ENCODE results near the gene TMEM53.

The TMEM53 gene

GRCh38 chr1:44646261-44647110 is 27.8 kb downstream of the TMEM53 start:
- no peak for DNase-seq

GRCh38 chr1:44645476-44646244 is 28.6 kb downstream of the TMEM53 start:
- DNase-seq: no peak

GRCh38 chr1:44644806-44645205 is 29.5 kb downstream of the TMEM53 start:
- DNase-seq: no peak

- no peak for DNase-seq
Observed at GRCh38 chr1:44643721-44644334, 30.5 kb downstream of the TMEM53 start.

- DNase-seq: no peak
Observed at GRCh38 chr1:44642925-44643324, 31.4 kb downstream of the TMEM53 start.

- DNase-seq: no peak
Observed at GRCh38 chr1:44642255-44642654, 32.0 kb downstream of the TMEM53 start.

GRCh38 chr1:44641126-44642102 is 32.9 kb downstream of the TMEM53 start:
- no peak for DNase-seq

- DNase-seq: no peak
Observed at GRCh38 chr1:44640200-44640853, 34.0 kb downstream of the TMEM53 start.

GRCh38 chr1:44637702-44638411 is 36.4 kb downstream of the TMEM53 start:
- DNase-seq: no peak

- DNase-seq: no peak
Observed at GRCh38 chr1:44636688-44637598, 37.3 kb downstream of the TMEM53 start.

- no peak for DNase-seq
Observed at GRCh38 chr1:44636083-44636687, 38.1 kb downstream of the TMEM53 start.

GRCh38 chr1:44635439-44635838 is 38.8 kb downstream of the TMEM53 start:
- no peak for DNase-seq

- no peak for DNase-seq
Observed at GRCh38 chr1:44634606-44635189, 39.6 kb downstream of the TMEM53 start.

GRCh38 chr1:44632598-44632997 is 41.7 kb downstream of the TMEM53 start:
- DNase-seq: no peak

GRCh38 chr1:44631647-44632539 is 42.4 kb downstream of the TMEM53 start:
- DNase-seq: peak; percentile 92

- DNase-seq: no peak
Observed at GRCh38 chr1:44631333-44631646, 43.0 kb downstream of the TMEM53 start.

GRCh38 chr1:44630116-44630515 is 44.2 kb downstream of the TMEM53 start:
- no peak for DNase-seq
